Ishikawa (cell line): ENCODE data around the gene KCTD5.

Experiments used
- CEBPB ChIP-seq: IDR thresholded peaks from 2 replicates; pipeline ENCODE4 v1.6.1; 2012
- CREB1 ChIP-seq: IDR thresholded peaks from 2 replicates; pipeline ENCODE4 v1.6.1; 2012; ENCODE audit warnings: low read depth
- EGR1 ChIP-seq: IDR thresholded peaks from 2 replicates; pipeline ENCODE4 v1.6.1; 2012
- EP300 ChIP-seq: IDR thresholded peaks from 2 replicates; pipeline ENCODE4 v1.6.1; 2012; ENCODE audit warnings: borderline replicate concordance
- FOXM1 ChIP-seq: IDR thresholded peaks from 2 replicates; pipeline ENCODE4 v1.6.1; 2012; ENCODE audit warnings: low read depth, borderline replicate concordance
- NFIC ChIP-seq: IDR thresholded peaks from 2 replicates; pipeline ENCODE4 v1.6.1; 2012
- RAD21 ChIP-seq: IDR thresholded peaks from 2 replicates; pipeline ENCODE4 v1.6.1; 2012; ENCODE audit warnings: low read depth
- TAF1 ChIP-seq: IDR thresholded peaks from 2 replicates; pipeline ENCODE4 v1.6.1; 2012; ENCODE audit warnings: low read depth, mild to moderate bottlenecking
- TCF12 ChIP-seq: IDR thresholded peaks from 2 replicates; pipeline ENCODE4 v1.6.1; 2012; ENCODE audit warnings: low read depth
- TEAD4 ChIP-seq: IDR thresholded peaks from 2 replicates; pipeline ENCODE4 v1.6.1; 2012
- YY1 ChIP-seq: IDR thresholded peaks from 2 replicates; pipeline ENCODE4 v1.6.1; 2012; ENCODE audit warnings: low read depth
- ZBTB7A ChIP-seq: IDR thresholded peaks from 2 replicates; pipeline ENCODE4 v1.6.1; 2012; ENCODE audit warnings: low read depth
- TF ChIP-seq, protein P1 (sequence below): IDR thresholded peaks from 2 replicates; pipeline ENCODE4 v1.6.1; 2012
- TF ChIP-seq, protein P2 (sequence below): IDR thresholded peaks from 2 replicates; pipeline ENCODE4 v1.6.1; 2012
- TF ChIP-seq, protein P3 (sequence below): IDR thresholded peaks from 2 replicates; pipeline ENCODE4 v1.6.1; 2012; ENCODE audit warnings: low read depth, mild to moderate bottlenecking

KCTD5 gene

DNA sequence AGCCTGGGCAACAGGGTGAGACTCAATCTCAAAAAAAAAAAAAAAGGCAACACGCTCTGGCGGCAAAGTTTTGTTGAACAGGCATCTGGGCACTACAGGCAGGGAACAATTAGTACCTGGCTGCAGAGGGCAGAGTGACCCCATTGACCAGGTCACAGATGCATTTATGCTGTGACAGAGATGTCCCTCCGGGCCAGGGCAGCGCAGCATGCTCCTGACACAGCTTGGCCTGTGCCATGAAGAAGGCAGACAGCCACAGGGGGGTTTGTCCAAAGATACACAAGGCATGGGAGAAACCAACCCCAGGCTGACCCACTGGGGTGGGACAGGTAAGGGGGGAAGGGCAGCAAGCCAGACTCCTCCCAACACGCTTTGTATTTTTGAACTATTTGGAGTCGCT is 62.4 kb downstream of the KCTD5 start:
- TF ChIP-seq TAF1 (no peak), ZBTB7A (no peak), CREB1 (no peak), TCF12 (no peak), EP300 (no peak), TEAD4 (no peak), RAD21 (no peak), NFIC (no peak), EGR1 (no peak), YY1 (no peak), CEBPB (no peak), FOXM1 (no peak)
- TF ChIP-seq, protein P1, sequence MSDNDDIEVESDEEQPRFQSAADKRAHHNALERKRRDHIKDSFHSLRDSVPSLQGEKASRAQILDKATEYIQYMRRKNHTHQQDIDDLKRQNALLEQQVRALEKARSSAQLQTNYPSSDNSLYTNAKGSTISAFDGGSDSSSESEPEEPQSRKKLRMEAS: no peak
- TF ChIP-seq, protein P2, sequence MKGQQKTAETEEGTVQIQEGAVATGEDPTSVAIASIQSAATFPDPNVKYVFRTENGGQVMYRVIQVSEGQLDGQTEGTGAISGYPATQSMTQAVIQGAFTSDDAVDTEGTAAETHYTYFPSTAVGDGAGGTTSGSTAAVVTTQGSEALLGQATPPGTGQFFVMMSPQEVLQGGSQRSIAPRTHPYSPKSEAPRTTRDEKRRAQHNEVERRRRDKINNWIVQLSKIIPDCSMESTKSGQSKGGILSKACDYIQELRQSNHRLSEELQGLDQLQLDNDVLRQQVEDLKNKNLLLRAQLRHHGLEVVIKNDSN: no peak
- TF ChIP-seq, protein P3, sequence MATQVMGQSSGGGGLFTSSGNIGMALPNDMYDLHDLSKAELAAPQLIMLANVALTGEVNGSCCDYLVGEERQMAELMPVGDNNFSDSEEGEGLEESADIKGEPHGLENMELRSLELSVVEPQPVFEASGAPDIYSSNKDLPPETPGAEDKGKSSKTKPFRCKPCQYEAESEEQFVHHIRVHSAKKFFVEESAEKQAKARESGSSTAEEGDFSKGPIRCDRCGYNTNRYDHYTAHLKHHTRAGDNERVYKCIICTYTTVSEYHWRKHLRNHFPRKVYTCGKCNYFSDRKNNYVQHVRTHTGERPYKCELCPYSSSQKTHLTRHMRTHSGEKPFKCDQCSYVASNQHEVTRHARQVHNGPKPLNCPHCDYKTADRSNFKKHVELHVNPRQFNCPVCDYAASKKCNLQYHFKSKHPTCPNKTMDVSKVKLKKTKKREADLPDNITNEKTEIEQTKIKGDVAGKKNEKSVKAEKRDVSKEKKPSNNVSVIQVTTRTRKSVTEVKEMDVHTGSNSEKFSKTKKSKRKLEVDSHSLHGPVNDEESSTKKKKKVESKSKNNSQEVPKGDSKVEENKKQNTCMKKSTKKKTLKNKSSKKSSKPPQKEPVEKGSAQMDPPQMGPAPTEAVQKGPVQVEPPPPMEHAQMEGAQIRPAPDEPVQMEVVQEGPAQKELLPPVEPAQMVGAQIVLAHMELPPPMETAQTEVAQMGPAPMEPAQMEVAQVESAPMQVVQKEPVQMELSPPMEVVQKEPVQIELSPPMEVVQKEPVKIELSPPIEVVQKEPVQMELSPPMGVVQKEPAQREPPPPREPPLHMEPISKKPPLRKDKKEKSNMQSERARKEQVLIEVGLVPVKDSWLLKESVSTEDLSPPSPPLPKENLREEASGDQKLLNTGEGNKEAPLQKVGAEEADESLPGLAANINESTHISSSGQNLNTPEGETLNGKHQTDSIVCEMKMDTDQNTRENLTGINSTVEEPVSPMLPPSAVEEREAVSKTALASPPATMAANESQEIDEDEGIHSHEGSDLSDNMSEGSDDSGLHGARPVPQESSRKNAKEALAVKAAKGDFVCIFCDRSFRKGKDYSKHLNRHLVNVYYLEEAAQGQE: no peak

DNA sequence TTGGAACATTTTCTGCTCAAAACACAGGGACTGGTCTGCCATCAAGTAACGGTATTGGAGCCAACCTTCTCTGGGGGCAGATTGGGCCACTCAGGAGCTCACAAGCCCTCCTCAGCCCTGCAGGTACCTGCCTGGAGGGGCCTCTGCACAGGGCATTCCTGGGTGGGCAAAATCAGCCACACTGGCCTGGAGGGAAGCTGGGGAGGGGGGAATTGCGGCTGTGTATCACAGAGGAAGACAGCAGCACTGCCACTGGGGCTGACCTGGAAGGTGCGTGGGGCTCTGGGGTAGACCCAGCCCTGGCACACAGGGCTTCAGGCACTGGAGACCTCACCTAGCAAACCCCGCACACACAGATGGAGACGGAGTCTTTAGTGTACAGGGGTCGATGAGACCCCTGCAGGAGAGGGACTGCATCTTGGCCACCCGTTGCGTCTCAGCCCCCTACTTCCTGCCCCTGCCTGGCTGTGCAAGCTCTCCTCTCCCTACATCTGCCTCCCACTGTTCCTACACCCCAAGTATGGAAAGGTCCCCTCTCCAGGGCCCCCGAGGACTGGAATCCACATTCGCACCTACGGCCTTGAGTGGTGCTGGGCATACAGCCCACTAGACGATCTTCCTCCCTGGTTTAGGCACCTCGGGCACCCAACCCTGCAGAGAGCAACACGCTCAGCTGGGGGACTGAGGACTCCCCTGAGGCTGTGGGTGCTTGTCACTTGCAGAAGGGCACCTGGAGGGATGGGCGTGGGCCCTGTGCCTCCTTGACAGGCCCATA is 63.0 kb downstream of the KCTD5 start:
- TF ChIP-seq TCF12 (no peak), RAD21 (no peak), TAF1 (no peak), YY1 (no peak), FOXM1 (no peak), NFIC (no peak), EP300 (no peak), CREB1 (no peak)
- TF ChIP-seq, protein P1: no peak
- TF ChIP-seq, protein P3: no peak
- TF ChIP-seq, protein P2: no peak

DNA sequence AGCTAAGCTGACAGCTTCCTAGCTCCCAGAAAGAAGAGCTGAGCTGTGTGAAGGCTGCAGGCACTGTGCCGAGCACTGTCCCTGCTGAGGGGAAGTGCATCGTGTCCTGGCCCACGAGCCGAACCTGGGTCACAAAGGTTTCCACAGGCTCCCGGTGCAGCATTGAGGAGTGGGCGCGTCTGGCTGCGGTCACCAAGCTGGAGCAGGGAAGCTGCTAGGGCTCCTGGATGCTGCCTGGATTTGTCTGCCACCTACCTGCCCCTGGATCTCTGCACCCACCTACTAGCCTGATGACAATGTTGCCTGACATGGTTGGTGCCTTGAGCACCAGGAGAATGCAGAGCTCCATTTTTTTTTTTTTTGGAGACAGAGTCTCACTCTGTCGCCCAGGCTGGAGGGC is 63.6 kb downstream of the KCTD5 start:
- TF ChIP-seq EP300: no peak
- TF ChIP-seq NFIC: no peak
- TF ChIP-seq ZBTB7A: no peak
- TF ChIP-seq TAF1: no peak
- TF ChIP-seq RAD21: no peak
- no peak for TF ChIP-seq EGR1

DNA sequence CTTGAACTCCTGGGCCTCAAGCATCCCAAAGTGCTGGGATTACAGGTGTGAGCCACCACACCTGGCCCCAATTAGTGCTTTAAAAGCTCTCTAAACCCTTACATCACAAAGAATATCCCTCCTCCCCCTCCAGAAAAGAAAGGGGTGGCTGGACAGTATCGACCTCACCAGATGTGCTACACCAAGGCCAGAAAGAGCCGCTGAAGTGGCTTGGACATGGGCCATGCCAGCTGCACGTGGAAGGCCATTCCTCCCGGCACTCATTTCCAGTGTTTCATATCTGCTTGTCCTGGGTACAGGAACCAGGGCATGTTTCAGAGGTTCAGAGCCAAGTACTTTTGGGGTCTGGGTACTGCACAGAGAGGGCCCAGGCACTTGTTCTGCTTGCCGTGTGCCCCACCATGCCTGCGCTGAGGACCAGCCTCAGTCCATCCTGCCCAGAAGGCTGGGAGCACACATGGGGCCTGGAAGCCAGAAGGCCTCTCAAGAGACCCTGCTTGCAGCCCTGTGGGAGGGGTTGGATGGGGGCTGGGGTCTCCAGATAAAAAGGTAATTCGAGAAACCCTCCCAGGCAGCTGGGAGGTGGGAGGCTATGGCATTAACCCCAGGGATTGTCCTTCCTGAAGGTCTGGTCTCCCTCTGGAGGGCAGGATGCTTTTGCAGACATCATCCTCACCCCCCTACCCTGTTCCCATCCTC is 66.6 kb downstream of the KCTD5 start:
- TF ChIP-seq, protein P1: no peak
- TF ChIP-seq EP300 (no peak), TEAD4 (no peak), TCF12 (no peak), EGR1 (no peak), TAF1 (no peak), YY1 (no peak), NFIC (no peak), CEBPB (no peak), RAD21 (no peak), CREB1 (no peak)
- TF ChIP-seq, protein P2: no peak
- TF ChIP-seq, protein P3: no peak
